ENCODE results near the gene IPO9. TPM values are rescaled to one million over a fixed set of nuclear protein-coding genes. Genes with fewer than 3 reads are reported as not detected.
A peak's percentile ranks its signal among the peaks of the same experiment; 100 is the strongest.

Gene IPO9
- total and polyA plus RNA-seq, 2 donors (not counting 1 experiment from before 2014, with no cell fraction given): 13.3 to 56.9 TPM

DNA sequence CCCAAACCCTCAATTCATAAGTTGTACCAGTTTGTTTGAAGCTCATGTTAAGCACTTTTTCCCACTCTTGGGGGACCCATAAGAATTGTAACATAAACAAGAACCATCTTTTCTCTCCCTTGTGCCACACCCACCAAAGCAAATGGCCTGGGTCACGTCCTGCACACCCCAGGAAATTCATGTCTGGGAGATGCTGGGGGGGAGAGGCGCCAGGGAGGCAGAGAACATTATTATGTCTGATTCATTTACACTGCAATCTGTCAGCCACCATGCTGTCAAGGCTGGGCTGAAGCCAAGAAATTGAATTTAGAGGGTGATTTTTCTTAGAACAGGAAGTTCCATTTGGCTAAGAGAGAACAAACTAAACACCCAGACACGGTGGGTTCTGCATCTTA, 37.2 kb upstream of the IPO9 start:
- Mint-ChIP-seq H3K27me3 (peaks cover 8% of the 10 kb centered on the region), H3K9me3 (ENCODE audit: insufficient read depth) (no peaks in the 10 kb centered on the region), H3K4me3 (no peak overlapping the region), H3K27ac (no peak overlapping the region), H3K4me1 (no peaks in the 10 kb centered on the region)
- WGBS (ENCODE audit: insufficient coverage): no CpG with 5 or more reads among the region's 3 CpGs
- Histone ChIP-seq H3K4me2 (replicated peaks; ENCODE audit: low read depth, low read length, poor library complexity, severe bottlenecking) (no peak overlapping the region), H3K9ac (ENCODE audit: low read length) (no peak overlapping the region), H3K4me3 (ENCODE audit: control extremely low read depth in 1 of 5, extremely low read depth in 1 of 5, insufficient read depth in 1 of 5, low read depth in 2 of 5, low read length in 4 of 5) (no peak overlapping the region), H3K9me3 (ENCODE audit: control extremely low read depth in 1 of 3, control insufficient read depth in 2 of 3, insufficient read depth in 1 of 3, low read length in 2 of 3) (no peaks in the 10 kb centered on the region), H2AFZ (ENCODE audit: insufficient read depth, low read depth, low read length, poor library complexity, severe bottlenecking) (no peak overlapping the region), H3K4me1 (ENCODE audit: control insufficient read depth in 2 of 2, insufficient read depth in 2 of 2, low read length in 2 of 2) (no peaks in the 10 kb centered on the region), H4K20me1 (ENCODE audit: control insufficient read depth, insufficient read depth, low read length, poor library complexity, severe bottlenecking) (no peaks in the 10 kb centered on the region), H3K27ac (ENCODE audit: low read length in 2 of 2) (no peak overlapping the region), H3K79me2 (ENCODE audit: control insufficient read depth, insufficient read depth, low read length) (no peaks in the 10 kb centered on the region), H3K27me3 (replicated peaks in 1 of 4; ENCODE audit: control extremely low read depth in 1 of 4, control insufficient read depth in 3 of 4, insufficient read depth in 4 of 4, low read length in 3 of 4) (no peaks in the 10 kb centered on the region), H3K36me3 (replicated peaks in 1 of 2; ENCODE audit: control extremely low read depth in 1 of 2, control insufficient read depth in 1 of 2, extremely low read depth in 1 of 2, insufficient read depth in 2 of 2, low read length in 1 of 2) (no peaks in the 10 kb centered on the region)
- intact Hi-C loops (cut with micrococcal nuclease): loop anchor here (10.0 kb wide), 1 partner anchor 347 kb away; no protein-coding TSS in a partner anchor
- ChIA-PET CTCF (interaction anchor here (1.1 to 11.5 kb wide), 7 partner anchors 8 to 310 kb away, joined by 3 to 228 read pairs (median 9); no protein-coding TSS in a partner anchor), POLR2A (no interaction called here)
- no peak for ATAC-seq (ENCODE audit: low read depth)
- no peak for DNase-seq
- no peak for TF ChIP-seq EZH2 (IDR thresholded peaks at IDR 0.05; ENCODE audit: borderline replicate concordance, insufficient read depth, low read depth, low read length, poor library complexity, severe bottlenecking)
- TF ChIP-seq, protein P1, sequence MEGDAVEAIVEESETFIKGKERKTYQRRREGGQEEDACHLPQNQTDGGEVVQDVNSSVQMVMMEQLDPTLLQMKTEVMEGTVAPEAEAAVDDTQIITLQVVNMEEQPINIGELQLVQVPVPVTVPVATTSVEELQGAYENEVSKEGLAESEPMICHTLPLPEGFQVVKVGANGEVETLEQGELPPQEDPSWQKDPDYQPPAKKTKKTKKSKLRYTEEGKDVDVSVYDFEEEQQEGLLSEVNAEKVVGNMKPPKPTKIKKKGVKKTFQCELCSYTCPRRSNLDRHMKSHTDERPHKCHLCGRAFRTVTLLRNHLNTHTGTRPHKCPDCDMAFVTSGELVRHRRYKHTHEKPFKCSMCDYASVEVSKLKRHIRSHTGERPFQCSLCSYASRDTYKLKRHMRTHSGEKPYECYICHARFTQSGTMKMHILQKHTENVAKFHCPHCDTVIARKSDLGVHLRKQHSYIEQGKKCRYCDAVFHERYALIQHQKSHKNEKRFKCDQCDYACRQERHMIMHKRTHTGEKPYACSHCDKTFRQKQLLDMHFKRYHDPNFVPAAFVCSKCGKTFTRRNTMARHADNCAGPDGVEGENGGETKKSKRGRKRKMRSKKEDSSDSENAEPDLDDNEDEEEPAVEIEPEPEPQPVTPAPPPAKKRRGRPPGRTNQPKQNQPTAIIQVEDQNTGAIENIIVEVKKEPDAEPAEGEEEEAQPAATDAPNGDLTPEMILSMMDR (IDR thresholded peaks at IDR 0.05): no peak

DNA sequence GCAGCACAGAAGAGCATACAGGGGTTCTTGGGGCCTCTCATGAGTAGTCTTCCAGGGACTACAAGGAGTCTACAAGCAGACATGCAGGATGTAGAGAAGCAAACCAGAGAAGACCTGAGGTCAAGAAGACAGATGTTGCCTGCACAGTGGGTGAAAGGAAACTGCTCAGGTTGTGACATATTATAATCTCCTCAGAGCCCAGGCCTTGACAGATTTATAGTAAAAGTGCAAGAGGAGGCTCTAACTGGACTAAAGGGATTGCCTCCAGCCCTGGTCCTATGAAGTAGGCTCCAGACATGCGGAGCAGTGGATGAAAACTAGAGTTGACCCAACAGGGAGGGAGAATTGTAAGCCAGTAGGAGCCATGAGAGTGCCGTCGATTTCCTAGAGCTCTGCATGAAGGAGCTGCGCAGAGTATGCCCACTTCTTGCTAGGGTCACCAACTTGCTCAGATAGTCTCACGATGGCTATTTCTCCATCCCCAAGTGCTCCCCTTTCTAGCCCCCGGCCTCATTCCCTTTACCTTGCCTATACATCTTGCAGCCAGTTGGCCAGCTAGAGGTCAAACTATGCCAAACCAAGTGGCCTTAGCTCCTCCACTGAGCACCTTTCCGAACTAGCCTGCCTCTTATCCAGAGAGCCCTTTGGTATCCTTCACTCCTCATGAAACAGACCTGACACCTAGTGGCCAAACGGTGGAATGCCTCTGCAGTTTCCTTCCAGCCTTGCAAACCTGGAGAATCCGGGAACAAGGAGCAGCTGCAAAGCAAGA, 36.2 kb upstream of the IPO9 start:
- H2AFZ ChIP-seq (ENCODE audit: insufficient read depth, low read depth, low read length, poor library complexity, severe bottlenecking): no peak overlapping the region
- H3K27me3 ChIP-seq (replicated peaks in 1 of 4; ENCODE audit: control extremely low read depth in 1 of 4, control insufficient read depth in 3 of 4, insufficient read depth in 4 of 4, low read length in 3 of 4): no peaks in the 10 kb centered on the region
- Mint-ChIP-seq H3K27me3 (peaks cover 8% of the 10 kb centered on the region), H3K4me1 (no peaks in the 10 kb centered on the region), H3K9me3 (ENCODE audit: insufficient read depth) (no peaks in the 10 kb centered on the region), H3K27ac (no peak overlapping the region), H3K4me3 (no peak overlapping the region)
- H3K4me1 ChIP-seq (ENCODE audit: control insufficient read depth in 2 of 2, insufficient read depth in 2 of 2, low read length in 2 of 2): no peaks in the 10 kb centered on the region
- H3K27ac ChIP-seq (ENCODE audit: low read length in 2 of 2): no peak overlapping the region
- no peak overlapping the region for H3K4me2 ChIP-seq (replicated peaks; ENCODE audit: low read depth, low read length, poor library complexity, severe bottlenecking)
- intact Hi-C loops (cut with micrococcal nuclease): loop anchor here (1.0 to 10.0 kb wide), 2 partner anchors 88 to 348 kb away; no protein-coding TSS in a partner anchor
- peak; percentile 69 for DNase-seq
- no peaks in the 10 kb centered on the region for H3K9me3 ChIP-seq (ENCODE audit: control extremely low read depth in 1 of 3, control insufficient read depth in 2 of 3, insufficient read depth in 1 of 3, low read length in 2 of 3)
- no peaks in the 10 kb centered on the region for H3K79me2 ChIP-seq (ENCODE audit: control insufficient read depth, insufficient read depth, low read length)
- H3K9ac ChIP-seq (ENCODE audit: low read length): no peak overlapping the region
- CTCF ChIA-PET: interaction anchor here (0.6 to 11.5 kb wide), 19 partner anchors 9 to 350 kb away, joined by 3 to 228 read pairs (median 5); no protein-coding TSS in a partner anchor
- TF ChIP-seq EZH2 (IDR thresholded peaks at IDR 0.05; ENCODE audit: borderline replicate concordance, insufficient read depth, low read depth, low read length, poor library complexity, severe bottlenecking): no peak
- TF ChIP-seq, protein P1 (IDR thresholded peaks at IDR 0.05): peak; percentile 95
- H3K4me3 ChIP-seq (ENCODE audit: control extremely low read depth in 1 of 5, extremely low read depth in 1 of 5, insufficient read depth in 1 of 5, low read depth in 2 of 5, low read length in 4 of 5): no peak overlapping the region
- no peaks in the 10 kb centered on the region for H3K36me3 ChIP-seq (replicated peaks in 1 of 2; ENCODE audit: control extremely low read depth in 1 of 2, control insufficient read depth in 1 of 2, extremely low read depth in 1 of 2, insufficient read depth in 2 of 2, low read length in 1 of 2)
- ATAC-seq (ENCODE audit: low read depth): no peak
- H4K20me1 ChIP-seq (ENCODE audit: control insufficient read depth, insufficient read depth, low read length, poor library complexity, severe bottlenecking): no peaks in the 10 kb centered on the region
- WGBS (ENCODE audit: insufficient coverage): 88% methylated on average over 6 of the region's 9 CpGs
- POLR2A ChIA-PET: no interaction called here
